T-helper 2 cell treated with Interferon-gamma antibody and Interleukin-4, amounts not matched to agents 5 μg/mL and 100 μg/mL, for 36 hours (primary cell): ENCODE measurements around the gene BPIFA3.

Experiments used
- DNase-seq: peaks from one replicate; pipeline ENCODE4 v3.0.0; 2021; ENCODE audit warnings: low spot score
- H3K27ac Mint-ChIP-seq: one replicate; pipeline ENCODE4 v1.8.0; 2021; ENCODE audit warnings: mild to moderate bottlenecking, mixed read lengths
- H3K27me3 Mint-ChIP-seq: one replicate; pipeline ENCODE4 v1.8.0; 2021; ENCODE audit warnings: low read depth, mixed read lengths
- H3K36me3 Mint-ChIP-seq: one replicate; pipeline ENCODE4 v1.8.0; 2021; ENCODE audit warnings: low read depth, mixed read lengths
- H3K4me1 Mint-ChIP-seq: one replicate; pipeline ENCODE4 v1.8.0; 2021; ENCODE audit warnings: low read depth, mixed read lengths
- H3K4me3 Mint-ChIP-seq: one replicate; pipeline ENCODE4 v1.8.0; 2022; ENCODE audit warnings: mild to moderate bottlenecking, moderate library complexity, mixed read lengths
- H3K9me3 Mint-ChIP-seq: one replicate; pipeline ENCODE4 v1.8.0; 2021; ENCODE audit warnings: mixed read lengths

Gene BPIFA3

GRCh38 chr20:33257237-33257636 lies 40.1 kb downstream of the BPIFA3 start:
- H3K4me3 Mint-ChIP-seq: no peak overlapping the region
- H3K27me3 Mint-ChIP-seq: peaks cover 17% of the 10 kb centered on the region
- H3K27ac Mint-ChIP-seq: no peak overlapping the region

GRCh38 chr20:33259371-33259770 lies 42.2 kb downstream of the BPIFA3 start:
- H3K27ac Mint-ChIP-seq: no peak overlapping the region
- H3K4me3 Mint-ChIP-seq: no peak overlapping the region
- no peaks in the 10 kb centered on the region for H3K9me3 Mint-ChIP-seq
- no peaks in the 10 kb centered on the region for H3K4me1 Mint-ChIP-seq
- no peak for DNase-seq
- H3K27me3 Mint-ChIP-seq: peaks cover 26% of the 10 kb centered on the region
- H3K36me3 Mint-ChIP-seq: no peaks in the 10 kb centered on the region

More at GRCh38 chr20:33257237-33257636, 40.1 kb downstream of the BPIFA3 start:
- H3K36me3 Mint-ChIP-seq: no peaks in the 10 kb centered on the region
- no peaks in the 10 kb centered on the region for H3K4me1 Mint-ChIP-seq
- no peaks in the 10 kb centered on the region for H3K9me3 Mint-ChIP-seq
- DNase-seq: no peak

DNA sequence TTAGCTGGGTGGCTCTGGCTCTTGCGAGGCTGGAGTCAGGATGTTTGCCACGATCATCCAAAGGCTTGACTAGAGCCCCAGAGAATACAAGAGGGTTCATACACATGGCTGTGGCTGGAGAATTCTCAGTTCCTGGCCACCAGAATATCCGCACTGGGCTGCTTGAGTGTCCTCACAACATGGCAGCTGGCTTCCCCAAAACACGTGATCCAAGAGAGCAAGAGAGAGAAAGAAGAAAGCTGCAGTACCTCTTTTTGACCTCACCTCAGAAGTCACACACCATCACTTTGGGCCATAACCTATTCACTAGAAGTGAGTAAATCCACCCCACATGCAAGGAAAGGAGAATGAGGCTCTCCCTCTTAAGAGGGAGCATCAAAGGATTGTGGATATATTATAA lies 44.3 kb downstream of the BPIFA3 start:
- H3K27ac Mint-ChIP-seq: no peak overlapping the region
- DNase-seq: no peak
- H3K4me3 Mint-ChIP-seq: no peak overlapping the region
- H3K36me3 Mint-ChIP-seq: no peaks in the 10 kb centered on the region
- H3K9me3 Mint-ChIP-seq: no peaks in the 10 kb centered on the region
- H3K27me3 Mint-ChIP-seq: peaks cover 22% of the 10 kb centered on the region
- no peaks in the 10 kb centered on the region for H3K4me1 Mint-ChIP-seq

- no peaks in the 10 kb centered on the region for H3K36me3 Mint-ChIP-seq
- no peaks in the 10 kb centered on the region for H3K9me3 Mint-ChIP-seq
- no peak for DNase-seq
- H3K4me1 Mint-ChIP-seq: no peaks in the 10 kb centered on the region
- no peak overlapping the region for H3K27ac Mint-ChIP-seq
- H3K27me3 Mint-ChIP-seq: peaks cover 22% of the 10 kb centered on the region
- H3K4me3 Mint-ChIP-seq: no peak overlapping the region
These were observed 45.5 kb downstream of the BPIFA3 start for GRCh38 chr20:33262658-33263065.

DNA sequence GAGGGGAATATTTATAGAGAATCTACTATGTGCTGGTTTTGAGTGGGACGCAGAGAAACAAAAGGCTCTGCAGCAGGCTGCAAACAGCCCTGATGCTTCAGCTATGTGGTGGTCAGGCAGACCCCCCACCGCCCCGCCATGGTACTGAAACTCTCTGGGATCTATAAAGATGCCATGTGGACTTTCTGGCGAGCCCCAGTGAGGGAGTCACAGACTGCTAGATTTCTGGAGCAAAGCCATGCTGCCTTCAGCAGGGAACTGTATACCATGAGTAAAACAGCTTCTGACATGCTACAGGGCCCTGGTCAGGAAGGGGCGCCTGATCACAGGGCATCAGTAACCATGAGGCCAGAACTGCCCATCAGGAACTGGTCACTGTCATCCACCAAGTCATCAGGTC lies 46.6 kb downstream of the BPIFA3 start:
- DNase-seq: no peak
- H3K9me3 Mint-ChIP-seq: no peaks in the 10 kb centered on the region
- no peak overlapping the region for H3K27ac Mint-ChIP-seq
- no peak overlapping the region for H3K4me3 Mint-ChIP-seq
- H3K36me3 Mint-ChIP-seq: no peaks in the 10 kb centered on the region
- H3K4me1 Mint-ChIP-seq: no peaks in the 10 kb centered on the region
- H3K27me3 Mint-ChIP-seq: peaks cover 24% of the 10 kb centered on the region

GRCh38 chr20:33267701-33268100 lies 50.5 kb downstream of the BPIFA3 start:
- H3K4me1 Mint-ChIP-seq: no peaks in the 10 kb centered on the region
- peaks cover 12% of the 10 kb centered on the region for H3K27me3 Mint-ChIP-seq
- DNase-seq: no peak
- no peaks in the 10 kb centered on the region for H3K36me3 Mint-ChIP-seq
- H3K4me3 Mint-ChIP-seq: no peak overlapping the region
- H3K9me3 Mint-ChIP-seq: no peaks in the 10 kb centered on the region
- no peak overlapping the region for H3K27ac Mint-ChIP-seq

- Mint-ChIP-seq H3K27me3 (peaks cover 6% of the 10 kb centered on the region), H3K9me3 (no peaks in the 10 kb centered on the region), H3K4me3 (no peak overlapping the region), H3K27ac (no peak overlapping the region), H3K4me1 (no peaks in the 10 kb centered on the region), H3K36me3 (no peaks in the 10 kb centered on the region)
- DNase-seq: no peak
These were observed 55.2 kb downstream of the BPIFA3 start for GRCh38 chr20:33272155-33272873.

GRCh38 chr20:33273117-33273851 lies 56.1 kb downstream of the BPIFA3 start:
- peaks cover 6% of the 10 kb centered on the region for H3K27me3 Mint-ChIP-seq
- no peak overlapping the region for H3K4me3 Mint-ChIP-seq
- no peaks in the 10 kb centered on the region for H3K4me1 Mint-ChIP-seq
- no peaks in the 10 kb centered on the region for H3K36me3 Mint-ChIP-seq
- no peaks in the 10 kb centered on the region for H3K9me3 Mint-ChIP-seq
- H3K27ac Mint-ChIP-seq: no peak overlapping the region
- no peak for DNase-seq

DNA sequence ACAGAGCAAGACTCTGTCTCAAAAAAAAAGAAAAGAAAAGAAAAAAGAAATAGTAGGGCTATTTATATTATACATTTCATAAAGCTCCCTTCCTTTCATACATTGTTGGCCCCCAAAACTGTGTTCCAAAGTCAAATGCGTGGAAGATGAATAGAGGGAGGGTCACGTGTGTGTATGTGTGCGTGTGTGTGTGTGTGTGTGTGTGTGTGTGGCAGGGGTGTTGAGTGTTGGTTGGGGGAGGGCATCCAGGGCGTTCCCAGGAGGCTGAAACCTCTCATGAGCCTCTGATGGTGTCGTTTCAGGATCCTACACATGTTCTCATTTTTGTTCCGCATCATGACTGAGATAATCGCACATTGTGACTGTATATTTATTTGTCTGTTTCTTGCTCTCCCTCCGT lies 58.1 kb downstream of the BPIFA3 start:
- no peak overlapping the region for H3K4me3 Mint-ChIP-seq
- no peaks in the 10 kb centered on the region for H3K36me3 Mint-ChIP-seq
- no peak overlapping the region for H3K27ac Mint-ChIP-seq
- H3K9me3 Mint-ChIP-seq: no peaks in the 10 kb centered on the region
- H3K27me3 Mint-ChIP-seq: peaks cover 3% of the 10 kb centered on the region
- H3K4me1 Mint-ChIP-seq: no peaks in the 10 kb centered on the region
- no peak for DNase-seq

- DNase-seq: no peak
- H3K4me3 Mint-ChIP-seq: no peak overlapping the region
- H3K9me3 Mint-ChIP-seq: no peaks in the 10 kb centered on the region
- peaks cover 3% of the 10 kb centered on the region for H3K27me3 Mint-ChIP-seq
- H3K27ac Mint-ChIP-seq: no peak overlapping the region
- H3K4me1 Mint-ChIP-seq: no peaks in the 10 kb centered on the region
- H3K36me3 Mint-ChIP-seq: no peaks in the 10 kb centered on the region
These were observed 58.7 kb downstream of the BPIFA3 start for GRCh38 chr20:33275871-33276270.

DNA sequence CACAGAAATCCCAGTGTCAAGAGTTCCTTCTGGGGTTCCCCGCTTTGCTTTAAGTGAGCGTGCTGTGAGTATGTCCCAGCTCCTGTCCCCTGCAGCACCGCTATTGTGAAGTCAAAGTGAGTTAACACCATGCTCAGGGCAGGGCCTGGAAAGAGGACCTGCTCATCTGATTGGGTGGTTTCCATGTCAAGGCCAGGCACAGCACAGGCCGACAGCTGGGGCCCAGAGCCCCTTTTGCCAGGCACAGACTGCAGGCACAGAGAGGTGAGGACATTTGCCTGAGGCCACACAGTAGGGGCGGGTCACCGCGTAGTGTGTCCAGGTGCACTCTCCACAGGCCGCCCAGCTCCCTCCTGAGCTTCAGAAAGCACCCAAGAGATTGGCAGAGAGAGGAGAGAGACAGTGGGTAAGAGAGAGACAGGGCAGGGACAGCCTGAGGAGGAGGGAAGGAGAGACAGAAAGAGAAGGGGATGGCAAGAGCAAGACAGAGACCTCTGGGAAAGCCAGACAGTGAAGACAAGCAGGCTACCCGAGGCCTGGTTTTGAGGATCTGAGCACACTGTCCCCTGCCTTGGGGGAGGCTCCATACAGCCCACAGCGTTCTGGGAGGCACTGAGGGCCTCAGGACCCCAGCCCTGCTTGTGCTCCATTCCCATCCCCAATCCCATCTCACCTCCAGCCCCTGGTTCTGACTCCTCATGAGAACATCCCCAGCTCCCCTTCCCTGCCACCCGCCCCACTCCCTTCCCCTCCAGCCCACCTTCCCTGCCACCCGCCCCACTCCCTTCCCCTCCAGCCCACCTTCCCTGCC lies 59.4 kb downstream of the BPIFA3 start:
- H3K4me1 Mint-ChIP-seq: no peaks in the 10 kb centered on the region
- H3K36me3 Mint-ChIP-seq: no peaks in the 10 kb centered on the region
- DNase-seq: no peak
- H3K9me3 Mint-ChIP-seq: no peaks in the 10 kb centered on the region
- H3K27me3 Mint-ChIP-seq: peaks cover 3% of the 10 kb centered on the region
- H3K4me3 Mint-ChIP-seq: no peak overlapping the region
- no peak overlapping the region for H3K27ac Mint-ChIP-seq
